Uterus (tissue), 4 donors: ENCODE data around the gene GABARAP. TPM values are rescaled to one million over a fixed set of nuclear protein-coding genes. Genes with fewer than 3 reads are reported as not detected.

Source experiments
- DNase-seq, 2 donors: peaks; one replicate each; pipeline ENCODE4 v3.0.0-alpha.2; 2019 to 2020
- H3K27ac ChIP-seq, 2 donors: fragments of 200-600 bp; sonication (generic); 1 replicate in 1 of 2; 2 replicates in 1 of 2; pipeline ENCODE4 v1.5.1; 2016 to 2018
- H3K27me3 ChIP-seq, 2 donors: fragments of 200-600 bp; sonication (generic); one replicate each; pipeline ENCODE4 v1.5.1; 2018 to 2019; ENCODE audit warnings: control low read depth in 1 of 2
- H3K36me3 ChIP-seq, 2 donors: fragments of 200-600 bp; sonication (generic); one replicate each; pipeline ENCODE4 v1.5.1; 2019; ENCODE audit warnings: control low read depth in 1 of 2
- H3K4me1 ChIP-seq, 2 donors: fragments of 200-600 bp; sonication (generic); one replicate each; pipeline ENCODE4 v1.5.1; 2018 to 2019; ENCODE audit warnings: control low read depth in 1 of 2
- H3K4me3 ChIP-seq, 2 donors: fragments of 200-600 bp; sonication (generic); 1 replicate in 1 of 2; 2 replicates in 1 of 2; pipeline ENCODE4 v1.5.1; 2018 to 2019; ENCODE audit warnings: mild to moderate bottlenecking in 1 of 2
- H3K9me3 ChIP-seq, 2 donors: fragments of 200-600 bp; sonication (generic); one replicate each; pipeline ENCODE4 v1.5.1; 2019; ENCODE audit warnings: control low read depth in 1 of 2
- CTCF ChIP-seq, 4 experiments: fragments of 200-600 bp in 2 of 4; fragments of 450-650 bp in 2 of 4; sonication (generic) in 2 of 4; IDR thresholded peaks; one replicate each; pipeline ENCODE4 v1.5.1; 2016 to 2019; ENCODE audit warnings: antibody characterized with exemption in 4 of 4, mild to moderate bottlenecking in 2 of 4, moderate library complexity in 1 of 4
- POLR2A ChIP-seq, 2 donors: fragments of 450-650 bp; IDR thresholded peaks; one replicate each; pipeline ENCODE4 v1.6.1; 2016; ENCODE audit warnings: antibody characterized with exemption in 2 of 2, mild to moderate bottlenecking in 1 of 2, moderate library complexity in 1 of 2
- intact Hi-C: fragments of 100-400 bp; cut with DNase I; formaldehyde crosslinking; loops from one replicate; pipeline ENCODE4 v1.15.1; 2023; ENCODE audit warnings: low total_unique reads
- total RNA-seq, 4 donors: library from RNA; depleted of rRNA in 3 of 4; stranded (reverse); fragments of >200 nt in 3 of 4; gene quantifications; one replicate each; pipeline versions ENCODE4 v1.1.0 to v1.2.4, GENCODE V29; 2014 to 2023
- donor health status: DM: yes; HTN: yes; CAD: no.

The GABARAP gene
- total RNA-seq, 4 donors from 2014 or later = 220 to 467 (median 366) TPM

GRCh38 chr17:7258731-7259554, 16.7 kb upstream of the GABARAP start:
- Histone ChIP-seq H3K27me3 (peaks cover 21 to 26% of the 10 kb centered on the region in 2 donors), H3K4me3 (no peak overlapping the region), H3K27ac (no peak overlapping the region), H3K36me3 (no peaks in the 10 kb centered on the region), H3K9me3 (no peaks in the 10 kb centered on the region), H3K4me1 (no peaks in the 10 kb centered on the region)
- no peak for DNase-seq
- TF ChIP-seq POLR2A (IDR thresholded peaks at IDR 0.05) = no peak
- no peak for TF ChIP-seq CTCF (IDR thresholded peaks at IDR 0.05)
- intact Hi-C loops = no loop called here

GRCh38 chr17:7256766-7257456, 14.7 kb upstream of the GABARAP start:
- Histone ChIP-seq H3K27me3 (peaks cover 8 to 11% of the 10 kb centered on the region in 2 donors), H3K36me3 (no peaks in the 10 kb centered on the region), H3K4me1 (peaks cover 0 to 6% of the 10 kb centered on the region in 2 donors), H3K9me3 (no peaks in the 10 kb centered on the region), H3K4me3 (no peak overlapping the region), H3K27ac (no peak overlapping the region)
- DNase-seq = no peak
- intact Hi-C loops = no loop called here
- TF ChIP-seq POLR2A (IDR thresholded peaks at IDR 0.05) (no peak), CTCF (IDR thresholded peaks at IDR 0.05) (no peak)

- intact Hi-C loops = no loop called here
- peaks cover 0 to 18% of the 10 kb centered on the region in 2 donors for H3K4me1 ChIP-seq
- no peaks in the 10 kb centered on the region for H3K36me3 ChIP-seq
- TF ChIP-seq POLR2A (IDR thresholded peaks at IDR 0.05) (no peak), CTCF (IDR thresholded peaks at IDR 0.05) (no peak)
- no peaks in the 10 kb centered on the region for H3K27me3 ChIP-seq
- H3K4me3 ChIP-seq = no peak overlapping the region
- DNase-seq = no peak
- H3K9me3 ChIP-seq = no peaks in the 10 kb centered on the region
- H3K27ac ChIP-seq = no peak overlapping the region
Measured at GRCh38 chr17:7254511-7254910, 12.3 kb upstream of the GABARAP start.

- no peaks in the 10 kb centered on the region for H3K36me3 ChIP-seq
- no peak for DNase-seq
- TF ChIP-seq POLR2A (IDR thresholded peaks at IDR 0.05) = no peak
- TF ChIP-seq CTCF (IDR thresholded peaks at IDR 0.05) = no peak
- no peaks in the 10 kb centered on the region for H3K9me3 ChIP-seq
- H3K4me1 ChIP-seq = peaks cover 0 to 21% of the 10 kb centered on the region in 2 donors
- peak overlapping the region; percentile 68 to 73 for H3K4me3 ChIP-seq
- peak overlapping the region; percentile 97 to 98 for H3K27ac ChIP-seq
- intact Hi-C loops = no loop called here
- no peaks in the 10 kb centered on the region for H3K27me3 ChIP-seq
Measured at GRCh38 chr17:7253082-7253481, 10.8 kb upstream of the GABARAP start.
